Cardiac fibroblast (primary cell): ENCODE measurements around the gene ISYNA1.

Source experiments
- DNase-seq, 2 donors: peaks; one replicate each; pipeline versions ENCODE4 v3.0.0 to v3.0.0-alpha.2; 2010; ENCODE audit warnings: low read depth in 2 of 2
- H3K4me3 ChIP-seq, 2 donors: replicated peaks in 1 of 2; 1 replicate in 1 of 2; 2 replicates in 1 of 2; pipeline ENCODE4 v1.5.1; 2011; ENCODE audit warnings: low read depth in 2 of 2, low read length in 2 of 2, mild to moderate bottlenecking in 2 of 2, moderate library complexity in 1 of 2
- CTCF ChIP-seq: IDR thresholded peaks from one replicate; pipeline ENCODE4 v1.5.1; 2011; ENCODE audit warnings: low read depth, mild to moderate bottlenecking, low read length, inconsistent platforms

ISYNA1 gene

GRCh38 chr19:18478545-18479311 lies 40.8 kb upstream of the ISYNA1 start:
- DNase-seq = peak; percentile 90 to 91
- H3K4me3 ChIP-seq = no peak overlapping the region

GRCh38 chr19:18477974-18478373 lies 40.0 kb upstream of the ISYNA1 start:
- no peak overlapping the region for H3K4me3 ChIP-seq
- DNase-seq = no peak

More at GRCh38 chr19:18478545-18479311, 40.8 kb upstream of the ISYNA1 start:
- no peak for TF ChIP-seq CTCF

GRCh38 chr19:18477042-18477779 lies 39.3 kb upstream of the ISYNA1 start:
- DNase-seq = no peak
- H3K4me3 ChIP-seq = no peak overlapping the region
- TF ChIP-seq CTCF = peak; percentile 17

More at GRCh38 chr19:18477974-18478373, 40.0 kb upstream of the ISYNA1 start:
- TF ChIP-seq CTCF = no peak

GRCh38 chr19:18476507-18477041 lies 38.6 kb upstream of the ISYNA1 start:
- no peak for DNase-seq
- no peak for TF ChIP-seq CTCF
- H3K4me3 ChIP-seq = no peak overlapping the region

GRCh38 chr19:18475762-18476331 lies 37.9 kb upstream of the ISYNA1 start:
- no peak for TF ChIP-seq CTCF
- no peak overlapping the region for H3K4me3 ChIP-seq
- DNase-seq = no peak

GRCh38 chr19:18475004-18475453 lies 37.1 kb upstream of the ISYNA1 start:
- no peak for DNase-seq
- no peak for TF ChIP-seq CTCF
- H3K4me3 ChIP-seq = no peak overlapping the region
